Measurements from ENCODE around the gene YTHDF1.

GRCh38 chr20:63187338-63188158 lies 28.4 kb downstream of the YTHDF1 start:
- no peak for TF ChIP-seq EZH2 (IDR thresholded peaks at IDR 0.05; ENCODE audit: borderline replicate concordance)
- no peak for TF ChIP-seq CTCF (IDR thresholded peaks at IDR 0.05; ENCODE audit: poor library complexity)

Measured in hepatocyte (in vitro differentiated cells).